ENCODE results near the gene POLD1.

Gene POLD1

DNA sequence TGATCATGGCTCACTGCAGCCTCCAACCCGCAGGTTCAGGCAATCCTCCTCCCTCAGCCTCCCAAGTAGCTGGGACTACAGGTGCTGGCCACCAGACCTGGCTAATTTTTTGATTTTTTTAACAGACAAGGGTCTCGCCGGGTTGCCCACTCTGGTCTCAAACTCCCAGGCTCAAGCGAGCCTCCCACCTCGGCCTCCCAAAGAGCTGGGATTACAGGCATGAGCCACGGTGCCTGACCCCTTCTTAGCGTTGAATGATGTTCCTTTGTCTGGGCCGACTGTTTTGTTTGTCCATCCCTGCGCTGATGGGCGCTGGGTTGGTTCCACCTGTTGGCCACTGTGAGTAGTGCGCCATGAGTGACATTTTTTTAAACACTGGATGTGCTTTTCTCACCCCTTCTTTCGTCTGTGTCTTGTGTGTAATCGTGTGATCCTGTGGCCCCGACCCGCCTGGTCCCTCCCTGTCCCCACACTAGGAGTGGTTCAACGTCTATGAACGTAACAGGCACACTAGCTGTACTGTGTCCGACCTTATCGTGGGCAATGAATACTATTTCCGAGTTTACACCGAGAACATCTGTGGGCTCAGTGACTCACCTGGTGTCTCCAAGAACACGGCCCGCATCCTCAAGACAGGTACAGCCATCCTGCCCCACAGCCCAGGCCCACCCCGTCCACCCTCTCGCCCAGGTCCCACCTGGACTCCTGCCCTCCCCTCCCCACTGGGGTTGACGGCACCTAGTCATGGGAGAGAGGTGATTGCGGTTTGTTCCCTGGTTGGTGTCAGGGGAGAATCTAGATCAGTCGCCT is 77.1 kb downstream of the POLD1 start:
- Histone ChIP-seq H3K36me3 (no peaks in the 10 kb centered on the region), H3K9me3 (no peaks in the 10 kb centered on the region), H3K27me3 (no peaks in the 10 kb centered on the region), H3K4me2 (peak overlapping the region; percentile 74), H4K20me1 (no peaks in the 10 kb centered on the region), H3K4me3 (no peak overlapping the region), H3K27ac (peak overlapping the region; percentile 77), H3K4me1 (peaks cover 24% of the 10 kb centered on the region), H3K9ac (peak overlapping the region; percentile 3; the same call in 1 of the 2 replicates)
- no peak for TF ChIP-seq Cebpa-rat (IDR thresholded peaks at IDR 0.05)

DNA sequence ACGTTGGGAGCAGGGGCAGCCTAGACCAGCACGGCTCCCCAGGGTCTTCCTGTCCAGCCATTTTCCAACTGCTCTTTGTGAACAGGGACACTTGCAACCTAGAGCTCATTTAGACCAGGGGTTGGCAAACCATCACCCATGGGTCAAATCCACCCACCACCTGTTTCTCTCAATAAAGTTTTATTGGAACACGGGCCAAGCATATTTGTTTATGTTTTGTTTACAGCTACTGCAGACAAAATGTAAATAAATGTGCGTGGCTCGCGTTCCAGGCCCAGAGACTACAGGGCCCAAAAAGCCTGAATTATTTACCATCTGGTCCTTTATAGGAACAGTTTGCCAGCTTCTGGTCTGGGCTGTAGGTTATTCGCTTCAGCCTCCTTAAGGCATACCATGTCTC is 78.8 kb downstream of the POLD1 start:
- Histone ChIP-seq H3K4me1 (peaks cover 29% of the 10 kb centered on the region), H3K9me3 (no peaks in the 10 kb centered on the region), H4K20me1 (no peaks in the 10 kb centered on the region), H3K27me3 (no peaks in the 10 kb centered on the region), H3K9ac (no peak overlapping the region), H3K4me2 (no peak overlapping the region), H3K36me3 (no peaks in the 10 kb centered on the region), H3K4me3 (no peak overlapping the region), H3K27ac (no peak overlapping the region)
- no peak for TF ChIP-seq Cebpa-rat (IDR thresholded peaks at IDR 0.05)

DNA sequence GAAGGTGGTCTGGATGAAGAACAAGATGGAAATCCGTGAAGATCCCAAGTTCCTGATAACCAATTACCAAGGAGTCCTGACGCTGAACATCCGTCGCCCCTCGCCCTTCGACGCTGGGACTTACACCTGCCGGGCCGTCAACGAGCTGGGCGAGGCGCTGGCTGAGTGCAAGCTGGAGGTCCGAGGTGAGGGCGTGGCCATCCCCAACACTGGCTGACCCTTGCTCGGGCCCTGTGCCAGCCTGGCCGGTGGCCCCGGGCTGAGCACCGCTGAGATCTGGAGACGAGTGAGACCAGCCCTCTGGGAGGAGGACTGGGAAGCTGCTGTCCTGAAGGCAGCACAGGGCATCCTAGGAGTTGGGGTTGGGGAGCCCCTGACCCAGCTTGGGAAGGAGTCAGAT is 80.2 kb downstream of the POLD1 start:
- H3K36me3 ChIP-seq = no peaks in the 10 kb centered on the region
- no peak for TF ChIP-seq Cebpa-rat (IDR thresholded peaks at IDR 0.05)
- H4K20me1 ChIP-seq = no peaks in the 10 kb centered on the region
- H3K27me3 ChIP-seq = no peaks in the 10 kb centered on the region
- H3K9me3 ChIP-seq = no peaks in the 10 kb centered on the region
- peaks cover 29% of the 10 kb centered on the region for H3K4me1 ChIP-seq
- H3K4me2 ChIP-seq = no peak overlapping the region
- H3K4me3 ChIP-seq = no peak overlapping the region
- no peak overlapping the region for H3K27ac ChIP-seq
- no peak overlapping the region for H3K9ac ChIP-seq

DNA sequence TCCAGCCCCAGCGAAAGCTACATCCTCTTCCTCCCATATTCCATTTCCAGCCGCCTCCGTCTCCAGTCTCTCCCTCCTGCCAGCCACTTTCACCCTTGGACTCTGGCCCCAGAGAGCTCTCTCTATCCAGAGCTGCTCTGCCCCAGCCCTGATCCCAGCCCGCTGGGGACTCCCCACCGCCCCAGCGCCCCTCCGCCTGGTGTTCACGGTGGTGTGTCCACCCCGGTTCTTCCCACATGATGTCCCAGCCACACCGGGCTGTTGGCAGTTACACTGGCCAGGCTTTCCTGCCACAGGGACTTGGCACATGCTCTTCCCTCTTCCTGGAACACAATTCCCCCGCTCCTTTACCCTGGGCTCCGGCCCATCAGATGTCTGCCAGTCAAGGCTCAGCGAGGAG is 80.9 kb downstream of the POLD1 start:
- Histone ChIP-seq H3K9ac (no peak overlapping the region), H3K36me3 (no peaks in the 10 kb centered on the region), H3K4me1 (peaks cover 24% of the 10 kb centered on the region), H3K9me3 (no peaks in the 10 kb centered on the region), H3K27ac (no peak overlapping the region), H3K4me2 (no peak overlapping the region), H4K20me1 (no peaks in the 10 kb centered on the region), H3K27me3 (no peaks in the 10 kb centered on the region), H3K4me3 (no peak overlapping the region)
- TF ChIP-seq Cebpa-rat (IDR thresholded peaks at IDR 0.05) = no peak

DNA sequence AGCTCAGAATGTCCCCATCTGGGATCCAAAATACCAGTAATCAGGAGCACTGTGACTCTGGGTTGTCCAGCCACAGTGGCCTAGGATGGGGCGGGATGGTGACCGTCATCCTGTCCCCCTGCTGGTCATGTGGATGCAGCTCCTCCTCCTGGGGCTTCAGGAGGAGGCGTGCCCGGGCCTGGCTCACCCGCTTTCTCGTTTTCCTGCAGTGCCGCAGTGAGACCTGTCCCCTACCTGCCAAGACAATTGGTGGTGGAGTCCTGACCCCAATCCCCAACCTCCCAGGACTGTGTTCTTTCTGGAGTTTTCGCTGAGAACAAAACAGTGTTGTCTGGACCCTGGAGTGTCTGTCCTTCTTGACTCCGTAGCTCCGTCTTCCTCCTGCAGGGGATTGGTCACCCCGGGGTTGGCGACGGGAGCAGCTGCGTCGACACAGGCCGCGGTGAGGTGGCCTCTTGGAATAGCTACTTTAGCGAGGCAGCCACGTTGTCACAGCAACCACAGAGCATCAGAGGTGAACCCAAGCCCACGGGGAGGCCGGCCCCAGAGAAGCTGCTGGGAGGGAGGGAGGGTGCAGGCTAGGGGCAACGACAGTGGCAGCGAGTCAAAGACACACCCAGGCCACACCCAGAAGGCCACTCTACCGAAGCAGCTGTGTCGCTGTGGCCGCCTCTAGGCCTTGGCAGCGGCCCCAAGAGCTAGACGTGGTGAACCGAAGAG is 82.0 kb downstream of the POLD1 start:
- Histone ChIP-seq H3K4me2 (no peak overlapping the region), H3K36me3 (no peaks in the 10 kb centered on the region), H3K27ac (no peak overlapping the region), H3K27me3 (no peaks in the 10 kb centered on the region), H3K9me3 (no peaks in the 10 kb centered on the region), H4K20me1 (no peaks in the 10 kb centered on the region), H3K4me1 (peaks cover 13% of the 10 kb centered on the region), H3K4me3 (no peak overlapping the region), H3K9ac (no peak overlapping the region)
- no peak for TF ChIP-seq Cebpa-rat (IDR thresholded peaks at IDR 0.05)

DNA sequence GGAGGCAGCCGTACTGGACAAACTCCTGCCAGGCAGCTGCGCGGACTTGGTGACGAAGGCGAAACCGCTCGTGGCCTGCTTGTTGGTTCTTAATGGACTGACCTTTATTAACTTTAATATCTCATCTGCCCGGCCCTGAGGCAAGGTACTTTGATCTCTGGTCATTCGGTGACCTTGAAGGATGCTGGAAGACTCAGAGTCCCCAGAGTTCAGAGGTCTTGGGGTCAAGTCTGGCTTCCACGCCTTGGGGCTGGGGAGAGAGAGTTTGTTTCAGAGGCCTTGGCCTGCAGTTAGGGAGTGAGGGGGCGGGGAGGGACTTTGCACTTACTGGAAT is 82.5 kb downstream of the POLD1 start:
- no peak overlapping the region for H3K27ac ChIP-seq
- no peak overlapping the region for H3K4me2 ChIP-seq
- H3K27me3 ChIP-seq = no peaks in the 10 kb centered on the region
- no peak overlapping the region for H3K9ac ChIP-seq
- no peaks in the 10 kb centered on the region for H4K20me1 ChIP-seq
- H3K9me3 ChIP-seq = no peaks in the 10 kb centered on the region
- TF ChIP-seq Cebpa-rat (IDR thresholded peaks at IDR 0.05) = no peak
- H3K4me1 ChIP-seq = peaks cover 7% of the 10 kb centered on the region
- no peak overlapping the region for H3K4me3 ChIP-seq
- no peaks in the 10 kb centered on the region for H3K36me3 ChIP-seq

DNA sequence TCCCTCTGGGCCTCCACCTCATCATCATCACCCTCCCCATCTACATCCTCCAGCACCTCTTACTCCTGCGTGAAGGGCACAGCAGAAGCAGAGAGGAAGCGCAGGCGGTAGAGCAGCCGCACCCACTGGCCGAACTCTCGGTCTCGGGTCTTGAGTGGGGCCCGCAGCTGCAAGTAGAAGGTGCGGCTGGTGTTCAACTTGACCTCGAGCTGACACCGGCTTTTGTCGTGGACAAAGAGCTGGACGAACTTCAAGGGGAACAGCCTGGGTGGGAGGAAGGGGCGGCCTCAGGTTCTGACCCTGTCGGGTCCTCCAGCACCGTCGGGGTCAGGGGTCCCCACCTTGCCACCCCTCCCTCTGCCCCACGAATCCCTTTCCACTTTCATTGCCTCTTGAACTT is 83.4 kb downstream of the POLD1 start:
- TF ChIP-seq Cebpa-rat (IDR thresholded peaks at IDR 0.05) = no peak
- Histone ChIP-seq H3K4me2 (no peak overlapping the region), H4K20me1 (no peaks in the 10 kb centered on the region), H3K27ac (no peak overlapping the region), H3K4me1 (0 out of 2 replicates have a peak, but pooled peaks cover 5% of the 10 kb centered on the region), H3K9ac (no peak overlapping the region), H3K27me3 (no peaks in the 10 kb centered on the region), H3K4me3 (no peak overlapping the region), H3K9me3 (no peaks in the 10 kb centered on the region), H3K36me3 (no peaks in the 10 kb centered on the region)

Data from BLaER1 (cell line).